Measurements from ENCODE around the gene TAF4B.
"Not testable (repeated sequence)": the region's sequence is repeated elsewhere in the genome, so short reads cannot be mapped to it uniquely, and the experiment has no call there.

The TAF4B gene

DNA sequence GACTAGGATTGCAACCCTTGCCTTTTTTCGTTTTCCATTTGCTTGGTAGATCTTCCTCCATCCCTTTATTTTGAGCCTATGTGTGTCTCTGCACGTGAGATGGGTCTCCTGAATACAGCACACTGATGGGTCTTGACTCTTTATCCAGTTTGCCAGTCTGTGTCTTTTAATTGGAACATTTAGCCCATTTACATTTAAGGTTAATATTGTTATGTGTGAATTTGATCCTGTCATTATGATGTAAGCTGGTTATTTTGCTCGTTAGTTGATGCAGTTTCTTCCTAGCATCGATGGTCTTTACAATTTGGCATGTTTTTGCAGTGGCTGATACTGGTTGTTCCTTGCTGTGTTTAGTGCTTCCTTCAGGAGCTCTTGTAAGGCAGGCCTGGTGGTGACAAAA lies 16.1 kb downstream of the TAF4B start:
- DNase-seq, result not testable (repeated sequence)

DNA sequence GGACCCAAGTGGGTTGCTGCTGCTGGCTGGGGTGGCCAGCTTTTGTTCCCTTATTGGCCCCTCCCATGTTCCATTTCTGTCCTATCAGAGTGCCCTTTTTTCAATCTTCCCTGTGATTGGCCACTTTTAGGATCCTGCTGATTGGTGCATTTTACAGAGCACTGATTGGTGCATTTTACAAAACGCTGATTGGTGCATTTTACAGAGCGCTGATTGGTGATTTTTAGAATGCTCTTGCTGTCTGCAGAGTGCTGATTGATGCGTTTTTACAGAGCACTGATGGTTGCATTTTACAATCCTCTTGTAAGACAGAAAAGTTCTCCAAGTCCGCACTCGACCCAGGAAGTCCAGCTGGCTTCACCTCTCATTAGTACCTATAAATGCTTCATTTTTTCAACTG lies 19.2 kb downstream of the TAF4B start:
- DNase-seq, result not testable (repeated sequence)

- DNase-seq, result no peak
Observed at GRCh38 chr18:26252411-26252810, 26.2 kb downstream of the TAF4B start.

- DNase-seq, result not testable (repeated sequence)
Observed at GRCh38 chr18:26254808-26255207, 28.6 kb downstream of the TAF4B start.

DNA sequence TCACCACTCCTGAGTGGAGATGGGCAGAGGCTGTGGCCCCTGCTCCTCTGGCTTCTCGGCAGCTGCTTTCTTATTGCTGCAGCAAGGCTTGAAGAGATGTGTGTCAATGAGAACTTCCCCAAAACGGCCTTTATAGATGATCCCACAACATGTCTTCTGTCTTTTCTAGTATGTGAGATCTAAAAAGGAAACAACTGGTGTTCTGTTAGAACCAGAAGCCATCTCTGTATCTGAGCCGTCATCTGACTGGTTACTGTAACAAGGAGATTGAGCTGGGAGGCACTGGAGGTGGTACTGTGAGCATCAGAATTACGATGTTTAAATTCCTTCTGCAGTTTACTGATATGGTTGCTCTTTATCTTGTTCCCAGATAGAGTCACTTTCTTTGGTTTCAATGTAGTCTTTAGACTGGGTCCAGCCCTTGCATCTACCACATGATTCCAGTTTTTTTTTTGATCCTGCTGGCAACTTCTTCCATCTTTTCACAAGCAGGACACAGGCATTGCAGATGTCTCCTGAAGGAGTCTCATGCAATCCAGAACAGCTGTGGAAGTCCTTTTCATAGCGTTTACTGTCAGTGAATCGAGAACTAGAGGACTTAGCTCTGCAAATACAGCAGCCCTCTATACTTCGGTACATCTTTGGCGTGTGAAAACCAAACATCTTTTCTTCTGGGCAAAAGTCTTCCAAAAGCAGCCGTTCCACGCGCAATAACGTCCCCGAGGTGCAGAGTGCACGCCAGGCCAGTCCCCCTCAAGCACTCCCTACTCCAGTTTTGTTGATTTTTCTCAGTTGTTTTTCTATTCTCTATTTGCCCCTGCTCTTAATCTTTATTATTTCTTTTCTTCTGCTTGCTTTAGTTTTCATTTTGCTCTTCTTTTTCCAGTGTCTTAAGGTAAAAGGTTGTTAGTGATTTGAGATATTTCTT lies 29.7 kb downstream of the TAF4B start:
- DNase-seq, result peak in 1 of 2 donors; percentile 75

- no peak for DNase-seq
Observed at GRCh38 chr18:26258711-26259110, 32.5 kb downstream of the TAF4B start.

GRCh38 chr18:26259416-26259815 lies 33.2 kb downstream of the TAF4B start:
- not testable (repeated sequence) for DNase-seq

GRCh38 chr18:26262156-26262555 lies 35.9 kb downstream of the TAF4B start:
- DNase-seq, result no peak

DNA sequence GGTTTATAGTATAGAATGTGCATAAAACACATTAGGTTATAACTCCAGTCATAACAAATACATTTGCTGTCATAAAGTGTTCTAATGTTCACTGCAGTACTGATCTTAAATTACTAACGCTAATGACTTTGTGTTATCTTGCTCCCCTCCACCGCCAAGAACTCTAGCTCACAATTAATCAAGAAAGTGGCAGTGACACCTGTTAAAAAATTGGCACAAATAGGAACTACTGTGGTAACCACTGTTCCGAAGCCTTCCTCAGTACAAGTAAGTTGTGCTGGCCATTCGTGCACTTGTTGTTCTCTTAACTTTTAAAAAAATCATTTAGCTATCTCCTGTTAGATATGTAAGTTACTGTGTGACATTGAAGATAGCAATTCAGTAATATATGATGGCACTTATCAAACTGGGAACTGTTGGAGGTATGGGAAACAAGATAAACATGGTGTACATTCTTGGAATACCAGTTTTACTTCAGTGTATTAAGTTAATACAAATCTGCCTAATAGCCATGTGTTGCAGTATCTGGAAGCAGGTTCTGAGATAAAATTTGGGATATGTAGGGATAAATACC lies 41.2 kb downstream of the TAF4B start:
- no peak for DNase-seq

DNA sequence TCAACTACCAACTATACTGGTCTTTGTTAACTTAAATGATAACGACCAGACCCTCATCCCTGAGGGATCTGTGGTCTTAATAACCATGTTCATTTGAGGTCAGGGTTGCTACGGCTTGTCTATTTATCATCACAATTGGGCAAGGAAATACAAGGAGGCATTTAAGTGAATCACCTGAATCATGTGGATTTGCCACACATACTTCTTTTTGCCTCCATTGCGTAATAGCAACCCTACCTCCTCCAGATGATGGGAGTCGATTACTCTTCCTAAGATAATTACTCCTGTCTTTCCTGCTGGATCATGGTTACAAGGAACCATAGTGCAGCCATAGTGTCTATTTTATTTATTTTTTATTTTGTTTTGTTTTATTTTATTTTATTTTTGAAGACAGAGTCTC lies 42.2 kb downstream of the TAF4B start:
- DNase-seq, result no peak

DNA sequence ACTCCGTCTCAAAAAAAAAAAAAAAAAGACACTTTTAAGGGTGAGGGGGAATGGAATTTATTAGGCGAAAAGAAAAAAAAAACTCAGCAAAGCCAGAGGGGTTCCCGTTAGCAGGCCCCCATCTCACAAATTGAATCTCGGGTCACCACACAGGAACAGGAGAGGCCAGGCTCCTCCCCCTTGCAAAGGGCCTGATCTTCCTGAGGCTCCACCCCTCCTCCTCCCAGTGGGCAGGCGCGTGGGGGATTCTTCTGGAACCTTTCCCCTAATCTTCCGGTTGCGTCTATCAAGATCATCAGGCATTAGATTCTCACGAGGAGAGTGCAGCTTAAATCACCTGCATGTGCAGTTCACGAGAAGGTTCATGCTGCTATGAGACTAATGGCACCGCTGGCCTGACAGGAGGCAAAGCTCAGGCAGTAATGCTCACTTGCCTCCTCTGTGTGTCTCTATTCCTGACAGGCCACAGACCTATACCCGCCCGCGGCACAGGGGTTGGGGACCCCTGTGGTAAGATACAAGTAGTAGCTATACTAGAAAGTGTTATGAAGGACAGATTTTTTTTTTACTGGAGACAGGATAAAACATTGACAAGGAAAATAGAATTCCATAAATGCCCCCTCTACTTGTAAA lies 45.8 kb downstream of the TAF4B start:
- DNase-seq, result no peak

- DNase-seq, result no peak
Observed at GRCh38 chr18:26277374-26277773, 51.1 kb downstream of the TAF4B start.

DNA sequence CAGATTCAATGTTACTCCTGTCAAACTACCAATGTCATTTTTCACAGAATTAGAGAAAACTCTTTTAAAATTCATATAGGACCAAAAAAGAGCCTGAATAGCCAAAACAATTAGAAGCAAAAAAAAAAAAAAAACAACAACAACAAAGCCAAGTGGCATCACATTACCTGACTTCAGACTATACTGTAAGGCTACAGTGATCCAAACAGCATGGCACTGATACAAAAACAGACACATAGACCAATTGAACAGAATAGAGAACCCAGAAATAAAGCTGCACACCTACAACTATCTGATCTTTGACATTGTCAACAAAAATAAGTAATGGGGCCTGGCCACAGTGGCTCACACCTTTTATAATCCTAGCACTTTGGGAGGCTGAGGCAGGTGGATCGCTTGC lies 53.2 kb downstream of the TAF4B start:
- no peak for DNase-seq

- no peak for DNase-seq
Observed at GRCh38 chr18:26286008-26286407, 59.8 kb downstream of the TAF4B start.

- DNase-seq, result no peak
Observed at GRCh38 chr18:26287644-26288043, 61.4 kb downstream of the TAF4B start.

GRCh38 chr18:26290385-26290784 lies 64.1 kb downstream of the TAF4B start:
- DNase-seq, result no peak

DNA sequence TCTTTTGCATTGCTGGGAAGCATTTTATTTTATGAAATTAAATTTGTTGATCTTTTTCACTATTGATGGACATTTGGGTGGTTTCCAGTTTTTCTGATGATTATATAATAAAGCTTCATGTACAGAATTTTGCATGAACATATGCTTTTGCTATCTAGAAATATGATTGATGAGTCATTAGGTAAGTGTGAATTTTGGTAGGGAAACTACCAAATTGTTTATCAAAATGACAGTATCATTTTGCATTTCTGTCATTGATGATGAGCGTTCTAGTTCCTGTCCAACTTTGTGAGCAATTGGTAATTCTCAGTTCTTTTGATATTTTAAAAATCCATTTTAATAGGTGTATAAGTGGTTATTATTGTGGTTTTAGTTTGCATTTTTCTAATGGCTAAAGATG lies 67.7 kb downstream of the TAF4B start:
- no peak for DNase-seq

DNA sequence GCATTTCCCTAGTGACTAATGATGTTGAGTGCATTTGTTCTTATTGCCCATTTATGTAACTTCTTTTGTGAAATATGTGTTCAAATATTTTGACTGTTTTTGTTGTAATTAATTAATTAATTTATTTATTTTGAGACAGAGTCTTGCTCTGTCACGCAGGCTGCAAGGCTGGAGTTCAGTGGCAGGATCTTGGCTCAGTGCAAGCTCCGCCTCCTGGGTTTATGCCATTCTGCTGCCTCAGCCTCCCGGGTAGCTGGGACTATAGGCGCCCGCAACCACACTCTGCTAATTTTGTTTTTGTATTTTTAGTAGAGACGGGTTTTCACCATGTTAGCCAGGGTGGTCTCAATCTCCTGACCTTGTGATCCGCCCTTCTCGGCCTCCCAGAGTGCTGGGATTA lies 71.9 kb downstream of the TAF4B start:
- no peak for DNase-seq

GRCh38 chr18:26301681-26302080 lies 75.4 kb downstream of the TAF4B start:
- no peak for DNase-seq

- DNase-seq, result not testable (repeated sequence)
Observed at GRCh38 chr18:26303222-26303621, 77.0 kb downstream of the TAF4B start.

DNA sequence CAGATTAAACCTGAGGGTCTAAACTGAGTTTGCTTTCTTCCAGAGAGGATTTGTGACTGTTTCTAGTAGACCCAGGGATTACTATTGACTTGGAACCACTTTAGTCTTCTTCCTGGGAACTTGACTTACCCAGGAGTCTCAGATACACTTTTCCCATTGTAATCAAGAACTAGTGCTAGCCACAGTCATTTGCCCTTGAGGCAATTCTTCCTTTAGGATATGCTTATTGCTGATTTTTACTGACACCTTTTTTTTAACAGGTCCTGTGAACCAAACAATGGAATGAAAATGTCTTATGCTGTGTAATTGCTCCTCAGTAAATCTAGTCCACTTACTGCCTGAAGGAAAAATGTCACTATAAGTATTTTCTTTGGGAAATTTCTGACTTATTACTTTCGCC lies 78.3 kb downstream of the TAF4B start:
- no peak for DNase-seq

GRCh38 chr18:26307161-26307773 lies 81.0 kb downstream of the TAF4B start:
- peak in 1 of 2 donors; percentile 12 for DNase-seq

- DNase-seq, result no peak
Observed at GRCh38 chr18:26309281-26309680, 83.0 kb downstream of the TAF4B start.

GRCh38 chr18:26312199-26312598 lies 86.0 kb downstream of the TAF4B start:
- no peak for DNase-seq

Data from bone marrow (tissue), 2 donors.